Right atrium auricular region (tissue), 2 donors: ENCODE results near the gene GNG7. TPM values are rescaled to one million over a fixed set of nuclear protein-coding genes. Genes with fewer than 3 reads are reported as not detected.

Experiments
- DNase-seq: peaks from one replicate; pipeline ENCODE4 v3.0.0-alpha.2; 2019; ENCODE audit warnings: low spot score
- H3K27ac ChIP-seq, 2 donors: fragments of 200-600 bp; sonication (generic); 1 replicate in 1 of 2; 2 replicates in 1 of 2; pipeline ENCODE4 v1.5.1; 2016 to 2019
- H3K27me3 ChIP-seq, 2 donors: fragments of 200-600 bp; sonication (generic); one replicate each; pipeline versions ENCODE4 v1.5.1 to v1.6.0; 2017 to 2019
- H3K36me3 ChIP-seq: fragments of 200-600 bp; sonication (generic); one replicate; pipeline ENCODE4 v1.5.1; 2016
- H3K4me1 ChIP-seq, 2 donors: fragments of 200-600 bp; sonication (generic); one replicate each; pipeline versions ENCODE4 v1.5.1 to v1.6.0; 2017 to 2019
- H3K4me3 ChIP-seq, 2 donors: fragments of 200-600 bp; sonication (generic); 1 replicate in 1 of 2; 2 replicates in 1 of 2; pipeline ENCODE4 v1.5.1; 2017 to 2019; ENCODE audit warnings: mild to moderate bottlenecking in 1 of 2, moderate library complexity in 1 of 2
- H3K9me3 ChIP-seq, 2 donors: fragments of 200-600 bp; sonication (generic); one replicate each; pipeline ENCODE4 v1.5.1; 2019
- total RNA-seq, 2 donors: library from RNA; depleted of rRNA; stranded (reverse); fragments of >200 nt; gene quantifications; one replicate each; pipeline ENCODE4 v1.1.0, GENCODE V29; 2016
- TF ChIP-seq, protein P1 (sequence below), 2 donors: fragments of 200-600 bp; sonication (generic); IDR thresholded peaks; one replicate each; pipeline ENCODE4 v1.5.1; 2019; ENCODE audit warnings: antibody characterized with exemption in 2 of 2

The GNG7 gene
- total RNA-seq, 2 donors from 2014 or later: 18.0 to 22.8 TPM

GRCh38 chr19:2724148-2724557 is 21.7 kb upstream of the GNG7 start:
- no peaks in the 10 kb centered on the region for H3K27me3 ChIP-seq
- H3K4me3 ChIP-seq: no peak overlapping the region
- H3K9me3 ChIP-seq: no peaks in the 10 kb centered on the region
- H3K4me1 ChIP-seq: peaks cover 0 to 42% of the 10 kb centered on the region in 2 donors
- H3K27ac ChIP-seq: peak overlapping the region; percentile 86 to 88
- TF ChIP-seq, protein P1, sequence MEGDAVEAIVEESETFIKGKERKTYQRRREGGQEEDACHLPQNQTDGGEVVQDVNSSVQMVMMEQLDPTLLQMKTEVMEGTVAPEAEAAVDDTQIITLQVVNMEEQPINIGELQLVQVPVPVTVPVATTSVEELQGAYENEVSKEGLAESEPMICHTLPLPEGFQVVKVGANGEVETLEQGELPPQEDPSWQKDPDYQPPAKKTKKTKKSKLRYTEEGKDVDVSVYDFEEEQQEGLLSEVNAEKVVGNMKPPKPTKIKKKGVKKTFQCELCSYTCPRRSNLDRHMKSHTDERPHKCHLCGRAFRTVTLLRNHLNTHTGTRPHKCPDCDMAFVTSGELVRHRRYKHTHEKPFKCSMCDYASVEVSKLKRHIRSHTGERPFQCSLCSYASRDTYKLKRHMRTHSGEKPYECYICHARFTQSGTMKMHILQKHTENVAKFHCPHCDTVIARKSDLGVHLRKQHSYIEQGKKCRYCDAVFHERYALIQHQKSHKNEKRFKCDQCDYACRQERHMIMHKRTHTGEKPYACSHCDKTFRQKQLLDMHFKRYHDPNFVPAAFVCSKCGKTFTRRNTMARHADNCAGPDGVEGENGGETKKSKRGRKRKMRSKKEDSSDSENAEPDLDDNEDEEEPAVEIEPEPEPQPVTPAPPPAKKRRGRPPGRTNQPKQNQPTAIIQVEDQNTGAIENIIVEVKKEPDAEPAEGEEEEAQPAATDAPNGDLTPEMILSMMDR (IDR thresholded peaks at IDR 0.05): no peak
- no peak for DNase-seq
- no peaks in the 10 kb centered on the region for H3K36me3 ChIP-seq

GRCh38 chr19:2723747-2724146 is 21.3 kb upstream of the GNG7 start:
- H3K27ac ChIP-seq: peak overlapping the region; percentile 86 to 88
- no peaks in the 10 kb centered on the region for H3K36me3 ChIP-seq
- no peak overlapping the region for H3K4me3 ChIP-seq
- peaks cover 0 to 43% of the 10 kb centered on the region in 2 donors for H3K4me1 ChIP-seq
- no peak for DNase-seq
- H3K9me3 ChIP-seq: no peaks in the 10 kb centered on the region
- TF ChIP-seq, protein P1 (IDR thresholded peaks at IDR 0.05): no peak
- no peaks in the 10 kb centered on the region for H3K27me3 ChIP-seq

GRCh38 chr19:2723345-2723715 is 20.8 kb upstream of the GNG7 start:
- H3K27me3 ChIP-seq: no peaks in the 10 kb centered on the region
- TF ChIP-seq, protein P1 (IDR thresholded peaks at IDR 0.05): no peak
- peak overlapping the region in 1 of 2 donors; percentile 0 for H3K4me3 ChIP-seq
- H3K27ac ChIP-seq: peak overlapping the region; percentile 86 to 88
- H3K36me3 ChIP-seq: no peaks in the 10 kb centered on the region
- peaks cover 0 to 43% of the 10 kb centered on the region in 2 donors for H3K4me1 ChIP-seq
- DNase-seq: no peak
- H3K9me3 ChIP-seq: no peaks in the 10 kb centered on the region

- Histone ChIP-seq H3K9me3 (no peaks in the 10 kb centered on the region), H3K4me1 (peaks cover 0 to 43% of the 10 kb centered on the region in 2 donors), H3K27ac (peak overlapping the region; percentile 86 to 88), H3K4me3 (peak overlapping the region in 1 of 2 donors; percentile 13), H3K27me3 (no peaks in the 10 kb centered on the region), H3K36me3 (no peaks in the 10 kb centered on the region)
- TF ChIP-seq, protein P1 (IDR thresholded peaks at IDR 0.05): no peak
- peak; percentile 70 for DNase-seq
Measured at GRCh38 chr19:2722541-2723344, 20.2 kb upstream of the GNG7 start.

GRCh38 chr19:2721570-2722540 is 19.4 kb upstream of the GNG7 start:
- peak overlapping the region; percentile 86 to 88 for H3K27ac ChIP-seq
- DNase-seq: no peak
- H3K36me3 ChIP-seq: no peaks in the 10 kb centered on the region
- TF ChIP-seq, protein P1 (IDR thresholded peaks at IDR 0.05): no peak
- H3K4me1 ChIP-seq: peaks cover 0 to 43% of the 10 kb centered on the region in 2 donors
- no peaks in the 10 kb centered on the region for H3K9me3 ChIP-seq
- peak overlapping the region; percentile 47 to 59 for H3K4me3 ChIP-seq
- H3K27me3 ChIP-seq: no peaks in the 10 kb centered on the region
